GM23338 (cell line): ENCODE results near the gene INPP5A.
A peak's percentile ranks its signal among the peaks of the same experiment; 100 is the strongest.

Source experiments
- CREB1 ChIP-seq: fragments of 250-450 bp; sonication (Bioruptor Pico); IDR thresholded peaks from 2 replicates; pipeline ENCODE4 v1.5.0; 2020; ENCODE audit warnings: low read depth, mild to moderate bottlenecking, moderate library complexity
- CTCF ChIP-seq, 2 experiments: fragments of 200-600 bp in 1 of 2; sonication (generic) in 1 of 2; conservative IDR thresholded peaks; 2 replicates each; pipeline versions ENCODE4 v1.5.1 to v1.6.1; 2016 to 2017; ENCODE audit warnings: antibody characterized with exemption in 2 of 2, low read depth in 2 of 2, mild to moderate bottlenecking in 2 of 2, moderate library complexity in 1 of 2
- ETS1 ChIP-seq: IDR thresholded peaks from 2 replicates; pipeline ENCODE4 v1.6.1; 2016; ENCODE audit warnings: antibody characterized with exemption
- EZH2 ChIP-seq: fragments of 200-600 bp; sonication (generic); IDR thresholded peaks from one replicate; pipeline ENCODE4 v1.8.0; 2017; ENCODE audit warnings: antibody characterized with exemption, mild to moderate bottlenecking, low read depth; ENCODE audit not compliant: unreplicated experiment
- EZH2phosphoT487 ChIP-seq: fragments of 200-600 bp; sonication (generic); IDR thresholded peaks from one replicate; pipeline ENCODE4 v1.8.1; 2018; ENCODE audit warnings: antibody characterized with exemption; ENCODE audit not compliant: unreplicated experiment
- JUNB ChIP-seq: IDR thresholded peaks from one replicate; pipeline ENCODE4 v1.6.1; 2016; ENCODE audit warnings: antibody characterized with exemption; ENCODE audit not compliant: unreplicated experiment
- NANOG ChIP-seq: IDR thresholded peaks from 2 replicates; pipeline ENCODE4 v1.6.1; 2016; ENCODE audit warnings: antibody characterized with exemption, borderline replicate concordance
- POLR2AphosphoS5 ChIP-seq: IDR thresholded peaks from 2 replicates; pipeline ENCODE4 v1.6.1; 2016; ENCODE audit warnings: antibody characterized with exemption, low read depth
- REST ChIP-seq: IDR thresholded peaks from one replicate; pipeline ENCODE4 v1.6.1; 2018; ENCODE audit warnings: antibody characterized with exemption; ENCODE audit not compliant: unreplicated experiment
- STAT1 ChIP-seq: IDR thresholded peaks from one replicate; pipeline ENCODE4 v1.6.1; 2016; ENCODE audit warnings: antibody characterized with exemption; ENCODE audit not compliant: unreplicated experiment
- ZNF114 ChIP-seq: fragments of 250-450 bp; sonication (Bioruptor Pico); IDR thresholded peaks from 2 replicates; pipeline ENCODE4 v1.5.0; 2020; ENCODE audit warnings: mild to moderate bottlenecking, moderate library complexity

- TF ChIP-seq ZNF114 (CRISPR knock-in tag) (no peak), EZH2 (no peak), CTCF (conservative IDR thresholded peaks at IDR 0.05; ENCODE audit: low read depth in 2 of 2) (peak; percentile 72 to 75), POLR2AphosphoS5 (no peak), REST (no peak), EZH2phosphoT487 (no peak), ETS1 (no peak), JUNB (no peak), NANOG (no peak), STAT1 (no peak), CREB1 (CRISPR knock-in tag) (no peak)
These were observed 100.0 kb downstream of the INPP5A start for GRCh38 chr10:132637477-132638129.
